ENCODE data around the gene DDX54.

Gene DDX54

GRCh38 chr12:113171543-113171942, 13.7 kb downstream of the DDX54 start:
- Histone ChIP-seq H3F3A (ENCODE audit: low read depth) (no peaks in the 10 kb centered on the region), H3K4me1 (ENCODE audit: insufficient read depth, low read length, poor library complexity, severe bottlenecking) (no peaks in the 10 kb centered on the region), H3K9me3 (ENCODE audit: insufficient read depth, low read depth, low read length) (no peaks in the 10 kb centered on the region), H3K9ac (ENCODE audit: low read depth, low read length, poor library complexity, severe bottlenecking) (no peak overlapping the region), H3K27me3 (ENCODE audit: insufficient read depth, low read length, poor library complexity, severe bottlenecking) (no peaks in the 10 kb centered on the region), H3K9me2 (replicated peaks; ENCODE audit: low read depth, low read length) (no peaks in the 10 kb centered on the region), H2AFZ (ENCODE audit: low read length) (no peak overlapping the region), H3K79me2 (ENCODE audit: insufficient read depth, low read length) (no peaks in the 10 kb centered on the region), H3K4me3 (ENCODE audit: low read length, poor library complexity, severe bottlenecking) (no peak overlapping the region), H3K4me2 (ENCODE audit: low read depth, low read length, poor library complexity, severe bottlenecking) (no peak overlapping the region), H4K20me1 (ENCODE audit: insufficient read depth, low read length, poor library complexity, severe bottlenecking) (no peaks in the 10 kb centered on the region), H3K36me3 (ENCODE audit: insufficient read depth, low read length) (peaks cover 80% of the 10 kb centered on the region; the same call in 1 of the 2 replicates)
- TF ChIP-seq EZH2phosphoT487 (IDR thresholded peaks at IDR 0.05; ENCODE audit: borderline replicate concordance) (no peak), CTCF (conservative IDR thresholded peaks at IDR 0.05; ENCODE audit: low read length) (no peak)

- Histone ChIP-seq H4K20me1 (ENCODE audit: insufficient read depth, low read length, poor library complexity, severe bottlenecking) (no peaks in the 10 kb centered on the region), H3F3A (ENCODE audit: low read depth) (no peaks in the 10 kb centered on the region), H3K27me3 (ENCODE audit: insufficient read depth, low read length, poor library complexity, severe bottlenecking) (no peaks in the 10 kb centered on the region), H3K9me3 (ENCODE audit: insufficient read depth, low read depth, low read length) (no peaks in the 10 kb centered on the region), H2AFZ (ENCODE audit: low read length) (no peak overlapping the region), H3K9me2 (replicated peaks; ENCODE audit: low read depth, low read length) (no peaks in the 10 kb centered on the region), H3K4me3 (ENCODE audit: low read length, poor library complexity, severe bottlenecking) (no peak overlapping the region), H3K4me2 (ENCODE audit: low read depth, low read length, poor library complexity, severe bottlenecking) (no peak overlapping the region), H3K9ac (ENCODE audit: low read depth, low read length, poor library complexity, severe bottlenecking) (no peak overlapping the region), H3K36me3 (ENCODE audit: insufficient read depth, low read length) (peaks cover 85% of the 10 kb centered on the region; the same call in 1 of the 2 replicates), H3K79me2 (ENCODE audit: insufficient read depth, low read length) (no peaks in the 10 kb centered on the region), H3K4me1 (ENCODE audit: insufficient read depth, low read length, poor library complexity, severe bottlenecking) (no peaks in the 10 kb centered on the region)
- TF ChIP-seq EZH2phosphoT487 (IDR thresholded peaks at IDR 0.05; ENCODE audit: borderline replicate concordance) = no peak
- TF ChIP-seq CTCF (conservative IDR thresholded peaks at IDR 0.05; ENCODE audit: low read length) = no peak
Observed at GRCh38 chr12:113170926-113171325, 14.4 kb downstream of the DDX54 start.

- H3K36me3 ChIP-seq (ENCODE audit: insufficient read depth, low read length) = peaks cover 90% of the 10 kb centered on the region; the same call in 1 of the 2 replicates
Observed at GRCh38 chr12:113170457-113170856, 14.8 kb downstream of the DDX54 start.

More at GRCh38 chr12:113170457-113170856, 14.8 kb downstream of the DDX54 start:
- H3K4me3 ChIP-seq (ENCODE audit: low read length, poor library complexity, severe bottlenecking) = no peak overlapping the region
- H3K79me2 ChIP-seq (ENCODE audit: insufficient read depth, low read length) = no peaks in the 10 kb centered on the region
- H3K9me2 ChIP-seq (replicated peaks; ENCODE audit: low read depth, low read length) = no peaks in the 10 kb centered on the region
- H3K9ac ChIP-seq (ENCODE audit: low read depth, low read length, poor library complexity, severe bottlenecking) = no peak overlapping the region
- no peak overlapping the region for H2AFZ ChIP-seq (ENCODE audit: low read length)
- no peaks in the 10 kb centered on the region for H3F3A ChIP-seq (ENCODE audit: low read depth)
- no peaks in the 10 kb centered on the region for H4K20me1 ChIP-seq (ENCODE audit: insufficient read depth, low read length, poor library complexity, severe bottlenecking)
- H3K27me3 ChIP-seq (ENCODE audit: insufficient read depth, low read length, poor library complexity, severe bottlenecking) = no peaks in the 10 kb centered on the region
- H3K4me2 ChIP-seq (ENCODE audit: low read depth, low read length, poor library complexity, severe bottlenecking) = no peak overlapping the region
- H3K4me1 ChIP-seq (ENCODE audit: insufficient read depth, low read length, poor library complexity, severe bottlenecking) = no peaks in the 10 kb centered on the region
- no peak for TF ChIP-seq EZH2phosphoT487 (IDR thresholded peaks at IDR 0.05; ENCODE audit: borderline replicate concordance)
- TF ChIP-seq CTCF (conservative IDR thresholded peaks at IDR 0.05; ENCODE audit: low read length) = no peak
- no peaks in the 10 kb centered on the region for H3K9me3 ChIP-seq (ENCODE audit: insufficient read depth, low read depth, low read length)
